ENCODE measurements around the gene PIM2. TPM values are rescaled to one million over a fixed set of nuclear protein-coding genes. Genes with fewer than 3 reads are reported as not detected.

PIM2 gene
- total and polyA plus RNA-seq, 4 donors, result 4.5 to 28.3 (median 6.9) TPM

- no peak for TF ChIP-seq MAX (IDR thresholded peaks at IDR 0.05)
Observed at GRCh38 chrX:48892896-48893295, 25.9 kb downstream of the PIM2 start (continued).

GRCh38 chrX:48891402-48892288 is 27.2 kb downstream of the PIM2 start:
- peak overlapping the region in 1 of 2 donors; percentile 54 for H3K27ac ChIP-seq (ENCODE audit: low read depth in 1 of 2, low read length in 2 of 2)
- 3% methylated on average over 68 of the region's 68 CpGs for WGBS
- no peak overlapping the region for H3K9ac ChIP-seq (ENCODE audit: low read depth in 1 of 2, low read length in 2 of 2)
- H3K4me1 ChIP-seq (ENCODE audit: control insufficient read depth in 4 of 4, insufficient read depth in 4 of 4, low read length in 3 of 4), result peaks cover 5 to 13% (median 9%) of the 10 kb centered on the region in 4 donors
- DNase-seq (ENCODE audit: low spot score), result peak; percentile 78
- H3K9me3 ChIP-seq (ENCODE audit: control insufficient read depth in 4 of 4, low read length in 3 of 4), result no peaks in the 10 kb centered on the region
- peak; percentile 9 for TF ChIP-seq MAX (IDR thresholded peaks at IDR 0.05)
- peak; percentile 40 for TF ChIP-seq CTCF (IDR thresholded peaks at IDR 0.05; ENCODE audit: low read depth, low read length, missing input control)
- TF ChIP-seq ATF3 (IDR thresholded peaks at IDR 0.05), result no peak
- TF ChIP-seq RAD21 (IDR thresholded peaks at IDR 0.05), result peak; percentile 63 to 65
- peak; percentile 16 for TF ChIP-seq SP1 (IDR thresholded peaks at IDR 0.05)
- TF ChIP-seq HNF4A (conservative IDR thresholded peaks at IDR 0.05), result peak in 1 of 2 donors; percentile 5
- peak overlapping the region in 2 of 3 donors; percentile 53 to 71 for H3K4me3 ChIP-seq (ENCODE audit: low read depth in 1 of 3, low read length in 3 of 3)
- H3K36me3 ChIP-seq (ENCODE audit: control insufficient read depth in 4 of 4, insufficient read depth in 3 of 4, low read depth in 1 of 4, low read length in 3 of 4), result peaks cover 0 to 3% (median 0%) of the 10 kb centered on the region in 4 donors
- no peaks in the 10 kb centered on the region for H3K27me3 ChIP-seq (ENCODE audit: control insufficient read depth in 4 of 4, insufficient read depth in 4 of 4, low read length in 3 of 4)

GRCh38 chrX:48890934-48891401 is 27.9 kb downstream of the PIM2 start:
- no peak for DNase-seq (ENCODE audit: low spot score)
- 1% methylated on average over 35 of the region's 35 CpGs for WGBS
- Histone ChIP-seq H3K4me3 (ENCODE audit: low read depth in 1 of 3, low read length in 3 of 3) (peak overlapping the region in 2 of 3 donors; percentile 53 to 71), H3K36me3 (ENCODE audit: control insufficient read depth in 4 of 4, insufficient read depth in 3 of 4, low read depth in 1 of 4, low read length in 3 of 4) (peaks cover 0 to 3% (median 0%) of the 10 kb centered on the region in 4 donors), H3K9me3 (ENCODE audit: control insufficient read depth in 4 of 4, low read length in 3 of 4) (no peaks in the 10 kb centered on the region), H3K4me1 (ENCODE audit: control insufficient read depth in 4 of 4, insufficient read depth in 4 of 4, low read length in 3 of 4) (peaks cover 0 to 9% (median 6%) of the 10 kb centered on the region in 4 donors), H3K9ac (ENCODE audit: low read depth in 1 of 2, low read length in 2 of 2) (no peak overlapping the region), H3K27me3 (ENCODE audit: control insufficient read depth in 4 of 4, insufficient read depth in 4 of 4, low read length in 3 of 4) (no peaks in the 10 kb centered on the region), H3K27ac (ENCODE audit: low read depth in 1 of 2, low read length in 2 of 2) (peak overlapping the region in 1 of 2 donors; percentile 54)
- TF ChIP-seq GABPA (IDR thresholded peaks at IDR 0.05 in 1 of 2, conservative IDR thresholded peaks at IDR 0.05 in 1 of 2), result no peak
- no peak for TF ChIP-seq JUND (IDR thresholded peaks at IDR 0.05)
- no peak for TF ChIP-seq MAX (IDR thresholded peaks at IDR 0.05)
- TF ChIP-seq HNF4A (conservative IDR thresholded peaks at IDR 0.05), result no peak
- no peak for TF ChIP-seq FOXA1 (IDR thresholded peaks at IDR 0.05)
- no peak for TF ChIP-seq REST (IDR thresholded peaks at IDR 0.05)
- no peak for TF ChIP-seq ATF3 (IDR thresholded peaks at IDR 0.05)
- no peak for TF ChIP-seq HNF4G (IDR thresholded peaks at IDR 0.05)
- TF ChIP-seq YY1 (IDR thresholded peaks at IDR 0.05), result no peak
- TF ChIP-seq NR2F2 (IDR thresholded peaks at IDR 0.05), result no peak
- no peak for TF ChIP-seq RXRA (IDR thresholded peaks at IDR 0.05)
- no peak for TF ChIP-seq FOXA2 (IDR thresholded peaks at IDR 0.05)

Measured in liver (tissue), 9 donors.